Peyer's patch (tissue), 4 donors: ENCODE measurements around the gene ZC3H15.

Source experiments
- CTCF ChIP-seq, 6 experiments: fragments of 450-650 bp in 4 of 6; fragments of 200-600 bp in 2 of 6; sonication (generic) in 1 of 6; IDR thresholded peaks; one replicate each; pipeline ENCODE4 v1.5.1; 2017 to 2019; ENCODE audit warnings: antibody characterized with exemption in 6 of 6, mild to moderate bottlenecking in 3 of 6, moderate library complexity in 1 of 6
- POLR2A ChIP-seq, 2 donors: fragments of 450-650 bp; IDR thresholded peaks; one replicate each; pipeline ENCODE4 v1.5.1; 2017; ENCODE audit warnings: antibody characterized with exemption in 2 of 2, mild to moderate bottlenecking in 2 of 2, moderate library complexity in 2 of 2

- TF ChIP-seq CTCF (IDR thresholded peaks at IDR 0.05) (no peak), POLR2A (IDR thresholded peaks at IDR 0.05) (no peak)
These were observed 47.7 kb downstream of the ZC3H15 start for GRCh38 chr2:186533717-186534116.
